Esophagus squamous epithelium (tissue), 5 donors: ENCODE data around the gene SPO11. TPM values are rescaled to one million over a fixed set of nuclear protein-coding genes. Genes with fewer than 3 reads are reported as not detected.
A peak's percentile ranks its signal among the peaks of the same experiment; 100 is the strongest.

Source experiments
- DNase-seq: peaks from one replicate; lab custom pipeline; 2025; lab: John Stamatoyannopoulos, UW
- H3K27ac ChIP-seq, 4 donors: fragments of 200-600 bp; sonication (generic); one replicate each; pipeline ENCODE4 v1.5.1; 2016 to 2019; ENCODE audit warnings: mild to moderate bottlenecking in 1 of 4
- H3K27me3 ChIP-seq, 4 donors: fragments of 200-600 bp; sonication (generic); 1 replicate in 3 of 4; 2 replicates in 1 of 4; pipeline versions ENCODE4 v1.5.1 to v1.6.0; 2017 to 2021; ENCODE audit warnings: antibody characterized with exemption in 1 of 4
- H3K36me3 ChIP-seq, 3 donors: fragments of 200-600 bp; sonication (generic); one replicate each; pipeline ENCODE4 v1.5.1; 2016 to 2019
- H3K4me1 ChIP-seq, 3 donors: fragments of 200-600 bp; sonication (generic); one replicate each; pipeline ENCODE4 v1.5.1; 2017 to 2019
- H3K4me3 ChIP-seq, 4 donors: fragments of 200-600 bp; sonication (generic); 1 replicate in 3 of 4; 2 replicates in 1 of 4; pipeline ENCODE4 v1.5.1; 2016 to 2019; ENCODE audit warnings: mild to moderate bottlenecking in 2 of 4, moderate library complexity in 1 of 4
- H3K9me3 ChIP-seq, 3 donors: fragments of 200-600 bp; sonication (generic); one replicate each; pipeline ENCODE4 v1.5.1; 2016 to 2019
- POLR2A ChIP-seq, 4 donors: fragments of 450-650 bp; IDR thresholded peaks; one replicate each; pipeline ENCODE4 v1.6.1; 2017; ENCODE audit warnings: antibody characterized with exemption in 4 of 4, mild to moderate bottlenecking in 4 of 4, moderate library complexity in 3 of 4
- WGBS, 2 donors: methylation state at CpG; one replicate each; pipeline ENCODE4 v1.1.5; 2018; 5-methylcytosine and 5-hydroxymethylcytosine counted together
- intact Hi-C: fragments of 100-400 bp; cut with DNase I; formaldehyde crosslinking; loops from one replicate; pipeline ENCODE4 v1.15.0; 2022
- total RNA-seq, 4 donors: library from RNA; depleted of rRNA; stranded (reverse); fragments of >200 nt; gene quantifications; one replicate each; pipeline ENCODE4 v1.1.0, GENCODE V29; 2016
- TF ChIP-seq, protein P1 (sequence below), 6 experiments: fragments of 450-650 bp in 4 of 6; fragments of 200-600 bp in 2 of 6; sonication (generic) in 2 of 6; IDR thresholded peaks; one replicate each; pipeline ENCODE4 v1.5.1; 2016 to 2019; ENCODE audit warnings: antibody characterized with exemption in 6 of 6, mild to moderate bottlenecking in 4 of 6, moderate library complexity in 4 of 6
- donor health status: DM: yes; HTN: yes; CAD: no.

The SPO11 gene
- total RNA-seq, 4 donors from 2014 or later = not detected

GRCh38 chr20:57351042-57351783, 21.6 kb downstream of the SPO11 start, which contains the start of gene RAE1:
RAE1 (plus strand) TSS chr20:57351255; CDS start chr20:57354039, 2,784 bp downstream.
- peaks cover 0 to 13% (median 0%) of the 10 kb centered on the region in 3 donors for H3K36me3 ChIP-seq
- WGBS, 2 donors = 0% methylated on average over 19 to 36 of the region's 64 CpGs
- H3K27me3 ChIP-seq = peaks cover 0 to 12% (median 0%) of the 10 kb centered on the region in 4 donors
- intact Hi-C loops = no loop called here
- H3K27ac ChIP-seq = peak within 1 kb of the TSS; percentile 93 to 96 (median 94)
- H3K9me3 ChIP-seq = no peaks in the 10 kb centered on the region
- peak within 1 kb of the TSS; percentile 82 to 93 (median 88) for H3K4me3 ChIP-seq
- peaks cover 5 to 22% (median 7%) of the 10 kb centered on the region in 3 donors for H3K4me1 ChIP-seq
- TF ChIP-seq POLR2A (IDR thresholded peaks at IDR 0.05) = peak in 2 of 4 donors; percentile 40 to 55
- TF ChIP-seq, protein P1, sequence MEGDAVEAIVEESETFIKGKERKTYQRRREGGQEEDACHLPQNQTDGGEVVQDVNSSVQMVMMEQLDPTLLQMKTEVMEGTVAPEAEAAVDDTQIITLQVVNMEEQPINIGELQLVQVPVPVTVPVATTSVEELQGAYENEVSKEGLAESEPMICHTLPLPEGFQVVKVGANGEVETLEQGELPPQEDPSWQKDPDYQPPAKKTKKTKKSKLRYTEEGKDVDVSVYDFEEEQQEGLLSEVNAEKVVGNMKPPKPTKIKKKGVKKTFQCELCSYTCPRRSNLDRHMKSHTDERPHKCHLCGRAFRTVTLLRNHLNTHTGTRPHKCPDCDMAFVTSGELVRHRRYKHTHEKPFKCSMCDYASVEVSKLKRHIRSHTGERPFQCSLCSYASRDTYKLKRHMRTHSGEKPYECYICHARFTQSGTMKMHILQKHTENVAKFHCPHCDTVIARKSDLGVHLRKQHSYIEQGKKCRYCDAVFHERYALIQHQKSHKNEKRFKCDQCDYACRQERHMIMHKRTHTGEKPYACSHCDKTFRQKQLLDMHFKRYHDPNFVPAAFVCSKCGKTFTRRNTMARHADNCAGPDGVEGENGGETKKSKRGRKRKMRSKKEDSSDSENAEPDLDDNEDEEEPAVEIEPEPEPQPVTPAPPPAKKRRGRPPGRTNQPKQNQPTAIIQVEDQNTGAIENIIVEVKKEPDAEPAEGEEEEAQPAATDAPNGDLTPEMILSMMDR (IDR thresholded peaks at IDR 0.05) = peak in 1 of 6 experiments; percentile 22
- peak; percentile 15 for DNase-seq

DNA sequence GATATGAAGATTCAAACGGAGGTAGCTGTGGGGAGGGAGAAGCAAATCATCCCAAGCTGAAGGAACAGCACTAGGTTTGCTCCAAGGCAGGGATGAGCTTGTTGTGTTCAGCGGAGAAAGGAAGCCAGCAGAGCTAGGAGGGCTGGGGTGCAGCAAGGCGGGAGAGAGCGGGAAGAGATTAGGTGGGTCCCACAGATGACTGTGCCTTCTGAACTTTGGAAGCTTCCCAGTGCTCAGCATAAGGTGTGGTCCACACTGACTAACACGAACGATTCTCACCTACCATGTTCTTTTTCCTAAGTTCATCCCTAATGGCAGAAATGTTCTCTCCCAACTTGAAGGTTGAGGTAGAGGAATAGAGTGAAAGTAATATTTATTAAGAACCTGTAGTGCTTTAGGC, 22.7 kb downstream of the SPO11 start:
- H3K27me3 ChIP-seq = peaks cover 0 to 12% (median 0%) of the 10 kb centered on the region in 4 donors
- no peak for DNase-seq
- TF ChIP-seq, protein P1 (IDR thresholded peaks at IDR 0.05) = no peak
- no peak for TF ChIP-seq POLR2A (IDR thresholded peaks at IDR 0.05)
- 42 to 66% methylated on average over 6 of the region's 6 CpGs for WGBS, 2 donors
- intact Hi-C loops = no loop called here
- no peaks in the 10 kb centered on the region for H3K9me3 ChIP-seq
- H3K4me1 ChIP-seq = peaks cover 5 to 22% (median 7%) of the 10 kb centered on the region in 3 donors
- H3K36me3 ChIP-seq = peaks cover 0 to 13% (median 0%) of the 10 kb centered on the region in 3 donors
- peak overlapping the region in 3 of 4 donors; percentile 82 to 93 (median 87) for H3K4me3 ChIP-seq
- H3K27ac ChIP-seq = peak overlapping the region in 2 of 4 donors; percentile 94

GRCh38 chr20:57353351-57353750, 23.7 kb downstream of the SPO11 start:
- intact Hi-C loops = no loop called here
- Histone ChIP-seq H3K27ac (no peak overlapping the region), H3K9me3 (no peaks in the 10 kb centered on the region), H3K4me1 (peaks cover 5 to 22% (median 7%) of the 10 kb centered on the region in 3 donors), H3K36me3 (peaks cover 0 to 13% (median 0%) of the 10 kb centered on the region in 3 donors), H3K4me3 (no peak overlapping the region), H3K27me3 (peaks cover 0 to 3% (median 0%) of the 10 kb centered on the region in 4 donors)
- TF ChIP-seq, protein P1 (IDR thresholded peaks at IDR 0.05) = no peak
- TF ChIP-seq POLR2A (IDR thresholded peaks at IDR 0.05) = no peak
- no peak for DNase-seq
- 83 to 85% methylated on average over 9 of the region's 9 CpGs for WGBS, 2 donors

- H3K4me3 ChIP-seq = no peak overlapping the region
- peaks cover 0 to 8% (median 0%) of the 10 kb centered on the region in 3 donors for H3K4me1 ChIP-seq
- H3K27me3 ChIP-seq = no peaks in the 10 kb centered on the region
- 42 to 55% methylated on average over 6 of the region's 6 CpGs for WGBS, 2 donors
- TF ChIP-seq, protein P1 (IDR thresholded peaks at IDR 0.05) = no peak
- TF ChIP-seq POLR2A (IDR thresholded peaks at IDR 0.05) = no peak
- H3K36me3 ChIP-seq = peaks cover 0 to 18% (median 0%) of the 10 kb centered on the region in 3 donors
- DNase-seq = no peak
- H3K9me3 ChIP-seq = no peaks in the 10 kb centered on the region
- no peak overlapping the region for H3K27ac ChIP-seq
- intact Hi-C loops = no loop called here
Observed at GRCh38 chr20:57361517-57361916, 31.9 kb downstream of the SPO11 start.

DNA sequence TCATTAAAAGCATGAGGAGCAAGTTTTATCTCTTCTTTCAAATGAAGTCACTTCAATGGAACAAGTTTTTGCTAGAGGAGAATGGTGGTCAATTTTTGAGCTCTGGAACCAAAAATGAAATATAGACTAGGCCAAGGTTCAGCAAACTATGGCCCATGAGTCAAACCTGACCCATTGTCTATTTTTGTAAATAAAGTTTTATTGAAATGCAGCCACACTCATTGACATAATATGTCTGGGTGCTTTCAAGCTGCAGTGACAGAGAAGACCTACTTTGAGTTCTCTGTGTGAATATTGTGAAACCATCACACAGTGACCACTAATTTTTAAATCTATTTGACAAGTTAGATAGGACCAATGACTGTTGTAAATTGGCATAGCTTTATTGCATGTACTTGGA, 34.8 kb downstream of the SPO11 start:
- H3K9me3 ChIP-seq = no peaks in the 10 kb centered on the region
- H3K36me3 ChIP-seq = peaks cover 0 to 47% (median 7%) of the 10 kb centered on the region in 3 donors
- peaks cover 0 to 8% (median 0%) of the 10 kb centered on the region in 3 donors for H3K4me1 ChIP-seq
- TF ChIP-seq, protein P1 (IDR thresholded peaks at IDR 0.05) = no peak
- TF ChIP-seq POLR2A (IDR thresholded peaks at IDR 0.05) = no peak
- H3K27ac ChIP-seq = no peak overlapping the region
- intact Hi-C loops = no loop called here
- H3K27me3 ChIP-seq = no peaks in the 10 kb centered on the region
- DNase-seq = no peak
- H3K4me3 ChIP-seq = no peak overlapping the region
